HG03196 (cell line): ENCODE data around the gene ARL13B.
"Not testable (repeated sequence)": the region's sequence is repeated elsewhere in the genome, so short reads cannot be mapped to it uniquely, and the experiment has no call there.

Experiments used
- ATAC-seq: cut with Tn5 transposase; IDR thresholded peaks from one replicate; pipeline ENCODE4 v1.9.1; 2021; ENCODE audit not compliant: unreplicated experiment

The ARL13B gene

DNA sequence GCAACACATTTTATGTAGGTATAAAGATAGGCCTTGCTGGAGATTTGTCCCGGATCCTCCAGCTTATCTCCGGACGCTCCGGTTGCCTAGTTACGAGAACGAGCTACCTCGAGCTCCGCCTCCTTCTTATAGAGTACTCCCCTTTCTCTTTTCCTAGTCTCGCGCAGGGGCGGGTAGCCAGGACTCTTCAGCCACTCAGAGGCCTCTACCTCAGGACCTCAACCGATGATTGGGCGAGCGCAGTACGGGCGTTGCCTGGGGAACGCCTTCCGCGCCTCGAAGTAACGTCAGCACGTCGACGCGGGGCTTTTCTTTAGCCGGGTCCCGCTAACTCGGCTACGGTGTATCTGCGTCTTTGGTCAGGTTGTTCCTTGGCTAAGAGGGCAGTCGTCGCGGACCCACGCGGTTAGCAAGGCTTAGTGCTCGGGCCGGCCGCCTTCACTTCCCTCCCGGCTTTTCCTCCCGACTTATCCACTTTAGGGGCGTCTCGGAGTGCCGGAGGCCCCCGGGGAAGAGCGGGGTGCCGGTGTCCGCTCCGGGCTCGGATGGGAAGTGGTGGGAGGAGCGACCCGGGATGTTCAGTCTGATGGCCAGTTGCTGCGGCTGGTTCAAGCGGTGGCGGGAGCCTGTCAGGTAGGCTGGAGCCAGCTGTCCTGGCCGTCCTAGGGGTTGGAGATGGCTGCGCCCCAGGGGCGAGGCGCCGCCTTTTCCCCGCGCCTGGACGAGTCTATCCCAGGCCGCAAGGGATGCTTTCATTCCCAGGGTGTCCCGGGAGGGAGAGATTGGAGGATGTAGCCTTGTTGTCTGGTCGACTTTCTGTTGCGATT lies at the start of gene ARL13B:
Gene ARL13B, plus strand, starts transcription at position 306 of the 827 bp plus-strand sequence. Its CDS starts 269 bp downstream, at position 575.
- peak; percentile 100 for ATAC-seq

DNA sequence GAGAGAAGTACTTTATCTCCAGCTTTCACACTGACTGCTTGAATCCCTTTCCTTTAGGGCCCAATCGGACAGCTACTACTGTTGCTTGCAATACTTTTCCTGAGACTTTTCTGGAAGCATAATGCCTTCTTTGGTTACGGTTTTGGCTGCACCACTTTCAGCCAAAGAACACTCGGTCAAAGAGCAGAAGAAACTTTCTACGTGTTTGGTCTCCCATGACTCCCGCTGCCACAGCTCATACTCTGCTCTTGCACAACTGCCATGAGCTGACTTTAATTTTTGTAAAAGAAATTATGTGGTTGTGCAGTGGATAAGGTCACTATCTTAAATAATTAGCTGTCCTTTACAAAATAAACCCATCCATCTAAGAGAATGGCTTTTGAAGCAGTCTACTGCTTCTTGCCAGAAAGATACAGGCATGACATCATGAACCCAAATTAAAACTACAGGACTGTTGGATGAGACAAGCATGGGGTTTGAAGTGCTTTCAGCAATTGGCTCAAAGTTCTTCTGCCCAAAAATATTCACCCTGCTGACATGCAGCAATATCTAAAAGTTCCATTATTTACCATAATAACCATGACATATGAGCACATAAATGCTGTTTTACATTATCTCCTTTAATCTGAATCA lies 48.2 kb upstream of the ARL13B start:
- ATAC-seq, result no peak

DNA sequence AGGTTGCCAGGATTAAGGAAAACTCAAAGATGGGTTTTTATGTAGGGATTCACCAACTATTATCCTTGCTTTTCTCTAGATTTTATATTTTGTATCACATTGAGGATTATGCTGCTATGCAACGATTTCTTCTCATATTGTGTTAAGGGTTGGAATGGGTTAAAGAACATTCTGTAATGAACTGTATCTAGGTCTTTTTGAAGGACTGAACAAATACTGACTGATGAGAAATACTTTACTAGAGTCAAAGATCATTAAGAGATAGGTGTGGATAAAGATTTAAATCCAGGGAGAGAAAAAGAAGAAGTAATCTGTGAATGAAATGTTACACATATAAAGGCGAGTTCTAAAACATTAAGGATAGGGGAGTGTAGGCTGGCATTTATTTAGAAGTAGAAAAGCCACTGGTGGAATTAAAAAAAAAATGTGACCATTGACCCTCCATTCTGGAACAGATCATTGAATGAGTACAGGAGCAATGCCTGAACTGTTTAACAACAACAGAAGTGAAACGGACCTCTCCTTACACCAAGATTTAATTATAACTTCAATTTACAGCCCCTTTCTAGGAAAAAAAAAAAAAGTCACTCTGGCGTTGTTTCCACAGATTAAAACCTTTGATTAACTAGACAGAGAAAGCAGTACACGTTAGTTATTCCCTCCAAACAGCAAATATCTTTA lies 45.4 kb upstream of the ARL13B start:
- no peak for ATAC-seq

DNA sequence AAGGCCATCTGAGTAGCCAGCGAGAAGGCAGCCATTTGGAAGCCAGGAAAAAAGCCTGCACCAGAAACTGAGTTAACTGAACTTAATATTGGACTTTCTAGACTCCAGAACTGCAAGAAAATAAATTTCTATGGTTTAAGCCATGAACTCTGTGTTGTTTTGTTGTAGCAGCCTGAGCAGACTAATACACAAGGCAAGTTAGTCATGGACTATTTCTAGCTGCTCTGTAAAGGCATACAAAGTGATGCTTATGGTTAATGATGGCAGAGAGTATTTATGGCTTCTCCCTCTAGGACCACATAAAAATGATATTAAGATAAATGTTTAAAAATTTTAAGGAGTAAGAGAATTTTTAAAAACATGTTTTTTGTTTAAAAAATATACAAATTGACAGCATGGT lies 43.4 kb upstream of the ARL13B start:
- ATAC-seq, result no peak

DNA sequence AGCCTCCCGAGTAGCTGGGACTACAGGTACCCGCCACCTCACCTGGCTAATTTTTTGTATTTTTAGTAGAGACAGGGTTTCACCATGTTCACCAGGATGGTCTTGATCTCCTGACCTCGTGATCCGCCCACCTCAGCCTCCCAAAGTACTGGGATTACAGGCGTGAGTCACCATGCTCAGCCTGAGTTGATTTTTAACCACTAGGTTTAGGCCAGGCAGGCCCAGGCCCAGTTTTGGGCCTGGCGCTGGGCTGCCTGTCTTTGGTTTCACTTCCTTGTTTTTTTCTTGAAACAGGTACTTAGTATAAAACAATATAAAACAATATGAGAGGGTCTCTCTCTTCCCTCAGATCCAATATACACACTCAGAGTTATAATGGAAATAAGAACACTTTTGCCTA lies 42.5 kb upstream of the ARL13B start:
- not testable (repeated sequence) for ATAC-seq

DNA sequence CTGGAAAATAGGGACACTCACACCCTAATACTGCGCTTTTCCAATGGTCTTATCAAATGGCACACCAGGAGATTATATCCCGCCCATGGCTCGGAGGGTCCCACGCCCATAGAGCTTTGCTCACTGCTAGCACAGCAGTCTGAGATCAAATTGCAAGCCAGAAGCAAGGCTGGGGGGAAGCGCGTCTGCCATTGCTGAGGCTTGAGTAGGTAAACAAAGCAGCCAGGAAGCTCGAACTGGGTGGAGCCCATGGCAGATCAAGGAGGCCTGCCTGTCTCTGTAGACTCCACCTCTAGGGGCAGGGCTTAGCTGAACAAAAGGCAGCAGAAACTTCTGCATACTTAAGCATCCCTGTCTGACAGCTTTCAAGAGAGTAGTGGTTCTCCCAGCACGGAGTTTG lies 30.0 kb upstream of the ARL13B start:
- ATAC-seq, result not testable (repeated sequence)

DNA sequence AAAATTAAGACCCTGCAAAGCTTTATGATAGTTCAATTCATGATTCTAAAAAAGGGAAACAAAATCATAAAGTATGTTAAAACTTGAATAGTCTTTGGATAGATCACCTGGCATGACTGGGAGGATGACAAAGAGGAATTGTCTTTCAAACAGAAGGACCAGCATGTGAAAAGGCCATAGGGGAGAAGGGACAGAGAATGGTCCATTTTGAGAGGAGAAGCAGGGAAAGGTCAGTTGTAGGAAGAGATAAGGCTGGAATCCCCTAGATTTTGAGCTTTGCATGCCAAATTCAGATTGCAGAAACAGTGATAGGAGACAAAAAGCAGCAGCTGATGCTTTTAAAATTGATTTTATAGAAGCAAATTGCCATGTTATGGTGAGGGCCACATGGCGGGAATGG lies 18.9 kb upstream of the ARL13B start:
- ATAC-seq, result no peak

DNA sequence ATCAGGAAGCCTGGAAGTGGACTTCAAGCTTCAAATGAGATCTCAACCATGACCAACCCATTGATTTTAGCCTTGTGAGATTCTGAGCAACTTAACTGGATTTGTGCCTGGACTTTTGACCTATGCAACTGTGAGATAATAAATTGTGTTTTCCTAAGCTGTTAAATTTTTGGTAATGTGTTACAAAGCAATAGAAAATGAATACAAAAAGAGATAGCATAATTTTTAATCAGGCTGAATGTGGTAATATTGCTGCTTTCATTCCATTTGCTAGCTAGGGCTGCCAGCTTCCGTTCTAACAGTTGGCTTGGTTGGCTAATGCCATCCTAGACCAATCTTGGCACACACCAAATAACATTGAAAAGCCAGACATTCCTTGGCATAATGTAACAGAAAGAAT lies 18.5 kb upstream of the ARL13B start:
- ATAC-seq, result no peak

DNA sequence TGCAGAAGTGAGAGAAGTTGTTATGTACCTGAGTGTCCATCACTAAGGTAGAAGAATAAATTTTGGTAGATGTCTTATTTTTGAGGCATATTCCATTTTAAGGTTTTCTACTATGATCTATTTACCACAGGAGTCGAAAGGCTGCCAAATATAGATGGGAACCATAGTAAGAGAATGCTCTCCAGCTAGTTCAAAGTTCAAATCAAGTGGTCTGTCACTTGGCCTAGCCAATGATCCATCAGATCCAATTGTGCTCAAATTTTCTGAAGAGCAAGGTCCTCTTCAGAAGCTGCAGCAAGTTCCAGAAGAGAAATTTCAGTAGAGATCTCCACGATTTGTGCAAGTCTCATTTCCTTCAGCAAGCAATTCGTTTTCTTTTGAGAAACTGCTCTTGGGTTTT lies 17.2 kb upstream of the ARL13B start:
- no peak for ATAC-seq

DNA sequence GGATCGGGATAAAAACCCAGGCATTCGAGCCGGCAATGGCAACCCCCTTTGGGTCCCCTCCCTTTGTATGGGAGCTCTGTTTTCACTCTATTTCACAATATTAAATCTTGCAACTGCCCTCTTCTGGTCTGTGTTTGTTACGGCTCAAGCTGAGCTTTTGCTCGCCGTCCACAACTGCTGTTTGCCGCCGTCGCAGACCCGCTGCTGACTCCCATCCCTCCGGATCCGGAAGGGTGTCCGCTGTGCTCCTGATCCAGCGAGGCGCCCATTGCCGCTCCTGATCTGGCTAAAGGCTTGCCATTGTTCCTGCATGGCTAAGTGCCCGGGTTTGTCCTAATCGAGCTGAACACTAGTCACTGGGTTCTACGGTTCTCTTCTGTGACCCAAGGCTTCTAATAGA lies 14.8 kb upstream of the ARL13B start:
- ATAC-seq, result not testable (repeated sequence)

DNA sequence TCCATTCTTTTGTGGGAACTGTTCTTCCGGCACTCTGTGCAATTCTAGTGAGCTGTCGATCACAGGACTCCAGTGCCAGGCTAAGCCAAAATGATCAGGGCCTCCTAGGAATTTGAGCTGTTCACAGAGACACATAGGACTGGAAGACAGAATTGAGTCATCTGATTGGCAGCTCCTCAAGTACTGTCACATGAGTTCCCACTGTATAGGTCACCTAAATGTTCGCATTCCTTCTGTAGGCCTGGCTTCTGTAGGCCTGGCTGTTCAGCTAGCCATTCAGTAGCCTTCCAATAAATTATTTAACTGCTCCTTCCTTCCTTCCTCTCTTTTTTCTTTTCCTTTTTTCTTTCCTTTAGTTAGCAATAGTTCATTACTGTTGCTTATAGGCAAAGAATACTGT lies 10.5 kb upstream of the ARL13B start:
- ATAC-seq, result no peak

DNA sequence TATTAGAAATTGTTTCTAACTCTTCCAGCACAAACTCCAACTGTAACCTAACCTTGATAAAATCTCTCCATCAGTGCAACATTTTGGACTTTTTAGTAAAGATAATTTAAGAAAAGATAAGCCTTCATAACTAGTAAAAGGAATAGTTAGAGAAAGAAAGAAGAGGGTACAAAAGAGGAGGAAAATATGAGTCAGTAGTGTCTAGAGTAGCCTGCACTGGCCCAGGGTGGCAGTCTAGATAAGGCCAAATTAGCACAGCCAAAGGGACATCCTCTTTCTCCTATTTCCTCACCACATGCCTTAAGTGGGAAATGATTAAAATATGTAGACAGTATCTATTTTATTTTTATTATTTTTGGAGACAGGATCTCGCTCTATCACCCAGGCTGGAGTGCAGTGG lies 10.0 kb upstream of the ARL13B start:
- ATAC-seq, result no peak

DNA sequence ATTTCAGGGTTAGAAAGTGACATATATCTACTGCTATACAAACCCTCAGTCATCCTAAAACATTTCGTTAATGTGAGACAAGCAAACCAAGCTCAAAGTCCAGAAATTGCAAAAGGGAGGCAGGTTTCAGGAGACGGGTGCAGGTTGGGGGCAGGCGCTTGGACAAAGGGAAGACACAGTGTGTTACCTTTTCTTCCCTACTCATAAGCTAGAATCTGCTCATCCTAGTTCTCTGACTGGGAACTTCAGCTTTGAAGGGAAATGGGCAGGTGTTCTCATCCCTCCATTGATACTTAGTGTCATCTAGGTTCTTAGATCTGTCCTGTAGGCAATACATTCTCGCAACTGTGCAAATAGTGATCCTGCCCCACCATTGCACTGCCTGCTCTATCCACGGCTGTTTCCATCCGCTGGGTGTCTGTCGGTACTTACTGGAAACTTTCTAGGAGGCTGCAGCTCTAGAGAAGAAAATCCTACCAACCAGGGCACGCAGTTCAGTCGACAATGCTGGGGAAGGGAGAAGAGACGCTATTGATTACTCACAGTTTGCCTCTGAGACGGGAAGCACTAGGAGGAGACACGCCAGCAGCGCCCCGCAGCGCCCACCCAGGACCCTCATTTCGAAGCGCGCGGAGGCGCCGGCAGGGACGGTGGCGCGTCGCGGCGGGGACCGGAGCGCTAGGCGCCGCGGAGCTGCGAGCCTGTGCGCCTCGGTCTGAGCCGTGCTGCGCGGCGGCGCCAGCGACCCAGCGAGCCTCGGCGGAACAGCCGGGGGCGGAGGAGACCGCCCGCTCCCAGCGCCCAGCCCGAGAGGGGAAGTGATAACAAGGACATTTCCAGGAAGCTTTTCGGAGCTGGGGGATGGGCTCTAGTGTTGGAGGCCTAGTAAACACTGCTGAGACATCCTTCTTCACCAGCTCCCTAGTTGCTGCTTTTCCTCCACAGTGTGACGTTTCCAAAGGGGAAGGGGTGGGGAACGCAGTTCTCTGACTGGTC lies 6.5 kb upstream of the ARL13B start, which contains the start of gene PROS1:
Gene PROS1, minus strand, starts transcription at position 766 of the 996 bp plus-strand sequence. Its CDS starts 147 bp downstream, at position 619.
- ATAC-seq, result peak; percentile 85

DNA sequence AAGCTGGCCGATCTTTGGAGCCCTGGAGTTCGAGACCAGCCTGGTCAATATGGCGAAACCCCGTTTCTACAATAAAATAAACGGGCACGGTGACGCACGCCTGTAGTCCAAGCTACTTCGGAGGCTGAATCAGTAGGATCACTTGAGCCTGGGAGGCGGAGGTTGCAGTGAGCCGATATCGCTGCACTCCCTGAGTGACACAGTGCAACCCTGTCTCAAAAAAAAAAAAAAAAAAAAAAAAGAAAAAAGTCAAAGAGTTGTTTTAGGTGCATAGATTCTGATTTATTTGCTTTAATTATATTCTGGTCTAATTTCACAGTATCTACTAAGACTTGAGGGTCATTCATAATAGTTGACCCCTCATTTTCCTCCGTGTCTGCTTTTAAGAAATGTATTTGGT lies 1.7 kb downstream of the ARL13B start:
- ATAC-seq, result no peak

DNA sequence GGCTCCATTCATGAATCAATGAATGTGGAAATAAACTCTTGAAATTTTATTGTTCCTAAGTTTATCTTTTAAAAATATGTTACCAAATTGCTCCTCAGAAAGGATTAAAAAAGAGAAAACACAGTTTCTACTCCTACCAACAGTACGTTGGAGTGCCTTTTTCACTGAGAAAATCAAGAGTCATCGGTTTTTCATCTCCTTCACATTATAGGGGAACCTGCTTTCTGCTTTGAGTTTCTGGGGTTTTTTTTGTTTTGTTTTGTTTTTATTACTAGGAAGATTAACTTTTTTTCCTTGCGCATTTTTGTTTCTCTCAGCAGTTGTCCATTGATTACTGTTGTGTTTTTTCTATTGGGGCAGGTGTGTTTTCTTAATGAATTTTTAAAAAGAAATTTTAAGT lies 3.5 kb downstream of the ARL13B start:
- no peak for ATAC-seq

DNA sequence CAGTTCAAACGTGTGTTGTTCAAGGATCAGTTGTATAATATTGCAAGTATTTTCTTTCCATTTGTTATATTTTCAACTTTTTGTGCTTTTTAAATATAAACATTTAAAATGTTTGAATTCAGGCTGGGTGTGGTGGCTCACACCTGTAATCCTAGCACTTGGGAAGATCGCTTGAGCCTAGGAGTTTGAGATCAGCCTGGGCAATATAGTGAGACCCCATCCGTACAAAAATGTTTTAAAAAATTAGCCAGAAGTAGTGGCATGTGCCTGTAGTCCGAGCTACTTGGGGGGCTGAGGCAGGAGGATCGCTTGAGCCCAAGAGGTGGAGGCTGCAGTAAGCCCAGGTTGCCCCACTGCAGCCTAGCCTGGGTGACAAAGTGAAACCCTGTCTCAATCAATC lies 4.7 kb downstream of the ARL13B start:
- ATAC-seq, result no peak

DNA sequence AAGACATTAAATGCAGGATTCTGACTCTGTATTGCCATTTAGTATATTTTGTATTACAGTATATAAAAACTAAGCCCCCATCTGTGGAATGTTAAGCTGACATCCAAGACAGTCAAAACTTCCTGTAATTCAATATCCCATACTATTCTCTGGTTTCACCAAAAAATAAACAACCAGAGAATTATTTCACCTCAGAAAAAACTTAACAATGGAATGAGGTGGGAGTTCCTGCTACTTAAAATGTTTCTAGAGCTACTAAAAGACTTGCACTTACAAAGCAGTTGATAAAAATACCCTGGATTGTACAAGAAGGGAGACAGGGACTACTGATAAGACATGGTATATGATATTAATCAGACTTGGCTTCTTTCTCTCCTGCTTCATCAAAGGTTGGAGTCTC lies 8.3 kb downstream of the ARL13B start:
- ATAC-seq, result no peak

DNA sequence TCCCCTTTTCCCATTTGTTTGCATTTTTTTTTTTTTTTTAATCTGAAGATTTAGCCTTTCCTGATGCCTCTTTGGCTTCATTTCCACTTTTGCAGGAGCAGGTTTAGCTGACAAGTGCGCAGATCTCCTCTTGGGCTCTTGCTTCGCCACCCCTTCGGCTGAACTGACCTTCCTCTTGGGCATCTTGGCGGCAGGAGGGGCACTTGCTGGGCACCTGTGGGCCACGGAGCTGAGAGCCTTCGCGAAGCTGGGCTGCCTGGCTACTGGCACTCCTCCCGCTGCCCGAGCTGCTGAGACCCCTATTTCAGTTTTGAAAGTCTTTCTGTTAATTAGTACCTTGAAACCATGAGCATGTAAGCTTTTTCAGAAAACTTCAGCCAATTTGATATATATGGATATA lies 8.8 kb downstream of the ARL13B start:
- no peak for ATAC-seq

DNA sequence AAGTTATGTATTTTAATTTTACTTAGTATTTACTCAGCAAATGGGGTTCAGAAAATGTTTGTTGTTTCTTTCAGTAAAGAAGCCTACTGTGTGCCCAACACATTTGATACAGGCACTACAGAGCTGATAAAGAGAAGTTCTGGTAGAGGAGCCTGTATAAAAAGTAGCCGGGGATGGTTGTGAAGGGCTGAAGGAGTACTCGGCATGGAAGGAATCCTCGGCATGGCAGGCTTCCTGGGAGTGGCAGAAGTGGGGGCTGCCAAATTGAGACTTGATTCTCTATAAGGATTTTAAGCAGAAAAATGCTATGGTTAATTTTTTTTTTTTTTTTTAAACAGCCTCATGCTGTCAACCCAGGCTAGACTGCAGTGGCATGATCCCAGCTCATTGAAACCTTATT lies 9.3 kb downstream of the ARL13B start:
- no peak for ATAC-seq

DNA sequence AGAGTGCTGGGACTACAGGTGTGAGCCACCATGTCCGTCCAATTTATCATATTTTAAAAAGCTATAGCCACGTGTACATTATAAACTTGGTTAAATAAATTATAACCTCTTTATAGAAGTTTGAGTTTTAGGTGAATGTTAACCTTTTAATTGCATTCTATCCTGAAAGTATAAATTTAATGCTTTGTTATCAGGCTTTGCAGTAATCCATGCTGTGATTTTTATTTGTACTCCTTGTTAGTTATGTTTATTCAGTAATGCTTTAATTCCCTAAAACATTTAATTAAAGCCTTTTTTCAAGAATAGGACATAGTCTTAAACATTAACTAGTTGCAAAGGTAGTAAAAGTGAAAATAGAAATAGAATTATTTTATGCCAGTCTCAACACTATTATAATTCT lies 11.7 kb downstream of the ARL13B start:
- ATAC-seq, result no peak

DNA sequence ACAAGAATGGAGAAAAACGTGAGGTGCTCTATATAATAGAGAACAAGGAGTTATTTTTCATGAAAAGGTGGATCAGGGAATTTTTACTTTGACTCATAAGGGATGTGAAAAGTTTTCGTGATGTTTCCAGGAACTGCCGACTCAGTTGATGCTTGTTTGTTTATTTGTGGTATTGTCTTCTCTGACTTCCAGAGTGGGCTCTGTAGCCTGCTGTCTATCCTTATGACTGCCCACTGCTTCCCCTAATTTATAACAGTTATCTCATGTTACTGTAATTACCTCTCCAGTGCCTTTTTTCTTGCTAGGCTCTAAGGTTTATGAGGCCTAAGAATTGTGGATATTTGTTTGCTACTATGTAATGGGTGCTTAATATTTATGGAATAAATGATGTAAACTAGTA lies 12.3 kb downstream of the ARL13B start:
- no peak for ATAC-seq
